ENCODE results near the gene CYP2S1.
"Not testable (repeated sequence)": the region's sequence is repeated elsewhere in the genome, so short reads cannot be mapped to it uniquely, and the experiment has no call there.

CYP2S1 gene

DNA sequence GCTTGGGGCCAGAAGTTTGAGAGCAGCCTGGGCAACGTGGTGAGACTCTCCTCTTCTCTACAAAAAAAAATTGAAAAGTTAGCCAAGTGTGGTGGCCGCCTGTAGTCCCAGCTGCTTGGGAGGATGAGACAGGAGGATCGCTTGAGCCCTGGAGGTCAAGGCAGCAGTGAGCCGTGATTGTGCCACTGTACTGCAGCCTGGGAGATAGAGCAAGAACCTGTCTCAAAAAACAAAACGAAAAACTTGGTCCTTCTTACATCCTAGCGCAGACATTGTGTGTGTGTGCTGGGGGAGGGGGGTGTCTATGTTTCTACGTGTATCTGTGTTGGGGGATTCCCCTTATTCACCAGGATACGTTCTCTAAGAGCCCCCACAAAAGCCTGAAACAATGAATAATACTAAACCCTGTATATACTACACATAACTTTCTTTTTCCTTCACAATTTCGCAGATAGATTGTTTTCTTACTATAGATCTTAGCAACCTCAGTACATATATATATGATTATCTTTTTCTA, 33.9 kb downstream of the CYP2S1 start:
- DNase-seq = no peak

DNA sequence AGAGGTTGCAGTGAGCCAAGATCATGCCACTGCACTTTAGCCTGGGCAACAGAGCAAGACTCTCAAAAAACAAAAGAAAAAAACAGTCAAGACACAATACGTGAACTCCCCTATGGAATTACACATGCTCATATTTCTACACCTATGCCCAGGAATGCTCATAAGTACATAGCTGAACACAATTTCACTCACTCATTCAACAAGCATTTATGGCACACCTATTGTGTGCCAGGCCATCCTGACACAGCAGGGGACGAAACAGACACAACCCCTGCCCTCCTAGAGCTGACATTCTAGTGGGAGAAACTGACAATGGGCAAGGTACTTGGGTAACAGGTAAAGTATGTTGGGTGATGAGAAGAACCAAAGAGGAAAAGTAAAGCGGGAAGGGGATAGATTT, 35.5 kb downstream of the CYP2S1 start:
- no peak for DNase-seq

DNA sequence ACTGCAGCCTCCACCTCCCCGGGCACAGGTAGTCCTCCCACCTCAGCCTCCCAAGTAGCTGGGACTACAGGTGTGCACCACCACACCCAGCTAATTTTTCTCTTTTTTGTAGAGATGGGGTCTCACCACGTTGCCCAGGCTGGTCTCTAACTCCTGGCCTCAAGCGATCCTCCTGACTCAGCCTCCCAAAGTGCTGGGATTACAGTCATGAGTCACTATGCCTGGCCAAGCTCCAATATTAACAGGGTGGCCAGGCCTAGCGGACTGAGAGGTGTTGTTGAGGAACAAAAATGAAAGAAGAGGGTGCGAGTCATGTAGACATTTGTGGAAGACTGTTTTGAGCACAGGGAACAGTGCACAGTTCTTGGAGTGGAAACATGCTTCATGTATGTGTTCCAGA, 36.3 kb downstream of the CYP2S1 start:
- not testable (repeated sequence) for DNase-seq

DNA sequence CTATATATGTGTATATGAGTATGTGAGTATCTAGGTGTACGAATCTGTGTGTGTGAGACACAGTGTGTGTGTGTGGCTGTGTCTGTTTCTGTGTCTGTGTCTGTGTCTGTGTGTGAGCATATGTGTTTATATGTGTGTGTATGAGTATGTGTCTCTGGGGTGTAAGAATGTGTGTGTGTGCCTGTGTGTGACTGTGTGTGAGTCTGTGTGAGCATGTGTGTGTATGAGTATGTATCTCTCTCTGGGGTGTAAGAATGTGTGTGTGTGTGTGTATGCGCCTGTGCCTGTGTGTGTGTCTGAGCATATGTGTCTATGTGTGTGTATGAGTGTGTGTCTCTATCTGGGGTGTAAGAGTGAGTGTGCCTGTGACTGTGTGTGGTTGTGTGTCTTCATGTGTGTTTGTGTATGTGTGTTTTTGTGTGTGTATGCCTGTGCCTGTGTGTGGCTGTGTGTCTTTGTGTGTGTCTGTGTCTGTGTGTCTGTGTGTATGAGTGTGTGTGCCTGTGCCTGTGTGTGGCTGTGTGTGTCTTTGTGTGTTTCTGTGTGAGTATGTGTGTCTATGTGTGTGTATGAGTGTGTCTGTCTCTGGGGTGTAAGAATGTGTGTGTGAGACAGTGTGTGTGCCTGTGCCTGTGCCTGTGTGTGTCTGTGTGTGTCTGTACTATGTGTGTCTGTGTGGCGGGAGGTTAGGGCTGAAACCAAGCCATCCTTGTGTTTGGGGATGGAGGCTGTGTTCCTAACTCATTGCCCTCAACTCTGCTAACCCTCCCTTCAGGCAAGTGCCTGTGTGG, 37.2 kb downstream of the CYP2S1 start:
- no peak for DNase-seq

DNA sequence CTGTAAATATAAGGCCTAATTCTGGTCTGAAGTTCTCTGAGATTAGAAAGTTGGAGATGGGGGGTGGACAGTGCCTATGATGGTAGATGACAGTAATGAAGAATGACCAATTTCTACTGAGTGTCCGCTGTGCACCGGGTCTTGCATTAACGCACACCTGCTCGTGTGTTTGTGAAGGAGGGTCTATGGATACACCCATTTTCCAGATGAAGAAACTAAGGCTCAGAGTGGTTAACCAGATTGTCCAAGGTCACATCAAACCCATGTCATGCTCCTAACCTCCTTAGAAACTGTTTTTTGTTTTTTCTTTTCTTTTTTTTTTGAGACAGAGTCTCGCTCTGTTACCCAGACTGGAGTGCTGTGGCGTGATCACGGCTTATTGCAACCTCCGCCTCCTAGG, 39.7 kb downstream of the CYP2S1 start:
- no peak for DNase-seq

DNA sequence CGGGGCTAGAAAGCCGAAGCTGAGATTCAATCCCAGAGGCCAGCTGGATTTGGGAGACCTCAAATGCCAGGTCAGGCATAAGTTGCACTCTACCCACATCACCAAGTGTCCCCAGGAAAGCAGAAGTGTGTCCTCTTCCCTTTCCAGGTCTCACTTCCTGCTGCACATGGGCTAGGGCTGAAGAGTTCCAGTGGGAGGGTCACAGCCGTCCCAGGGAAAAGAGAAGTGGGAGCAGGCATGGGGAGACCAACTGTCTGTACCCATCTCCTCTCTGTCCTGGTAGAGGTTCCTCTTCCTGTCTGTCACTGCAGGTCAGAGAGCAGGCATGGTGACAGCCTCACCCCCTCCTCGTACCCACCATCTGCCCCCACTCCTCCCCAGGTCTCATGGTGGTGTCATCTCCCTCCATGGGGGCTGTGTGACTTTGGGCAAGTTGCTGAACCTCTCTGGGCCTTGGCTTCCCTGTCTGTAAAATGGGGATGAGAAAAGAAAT, 40.8 kb downstream of the CYP2S1 start:
- DNase-seq = no peak

DNA sequence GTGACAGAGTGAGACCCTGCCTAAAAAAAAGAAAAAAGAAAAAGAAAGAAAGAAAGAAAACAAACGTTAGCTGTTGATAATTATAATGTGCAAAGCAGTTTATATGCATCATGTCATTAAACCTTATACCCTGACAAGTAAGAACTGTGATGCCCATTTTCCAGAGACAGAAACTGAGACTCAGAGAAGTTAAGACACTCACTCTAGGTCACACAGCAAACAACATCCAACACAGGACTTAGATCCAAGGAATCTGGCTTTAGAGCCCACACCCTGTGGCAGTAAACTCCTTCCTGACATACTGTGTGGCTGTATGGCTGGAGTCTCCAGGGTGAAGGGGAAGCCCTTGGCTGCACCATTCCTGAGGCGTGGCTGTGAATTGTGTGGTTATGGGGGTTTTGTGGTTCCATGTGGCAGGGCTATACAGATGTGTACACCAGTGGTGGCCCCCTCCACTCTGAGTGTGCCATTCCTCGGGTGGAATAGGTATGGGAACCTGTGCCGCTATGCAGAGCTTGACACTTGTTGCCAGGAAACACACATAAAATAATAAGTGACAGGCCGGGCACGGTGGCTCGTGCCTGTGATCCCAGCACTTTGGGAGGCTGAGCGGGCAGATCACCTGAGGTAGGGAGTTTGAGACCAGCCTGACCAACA, 41.6 kb downstream of the CYP2S1 start:
- DNase-seq = no peak

DNA sequence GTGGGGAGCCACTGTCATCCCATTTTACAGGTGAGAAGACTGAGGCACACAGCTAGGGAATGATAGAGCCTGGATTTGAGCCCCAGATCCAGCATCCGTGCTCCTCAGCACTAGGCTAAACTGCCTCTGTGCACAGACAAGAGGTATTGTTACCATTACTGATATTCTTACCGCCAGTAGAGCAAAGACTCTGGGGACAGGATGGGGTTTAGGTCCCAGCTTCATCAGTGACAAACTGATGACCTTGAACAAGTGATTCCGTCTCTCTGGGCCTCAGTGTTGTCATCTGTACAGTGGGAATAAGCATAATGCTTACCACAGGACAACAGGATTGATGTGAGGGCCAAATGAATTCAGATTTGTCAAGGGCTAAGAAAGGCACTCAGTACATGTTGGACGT, 42.5 kb downstream of the CYP2S1 start:
- no peak for DNase-seq

DNA sequence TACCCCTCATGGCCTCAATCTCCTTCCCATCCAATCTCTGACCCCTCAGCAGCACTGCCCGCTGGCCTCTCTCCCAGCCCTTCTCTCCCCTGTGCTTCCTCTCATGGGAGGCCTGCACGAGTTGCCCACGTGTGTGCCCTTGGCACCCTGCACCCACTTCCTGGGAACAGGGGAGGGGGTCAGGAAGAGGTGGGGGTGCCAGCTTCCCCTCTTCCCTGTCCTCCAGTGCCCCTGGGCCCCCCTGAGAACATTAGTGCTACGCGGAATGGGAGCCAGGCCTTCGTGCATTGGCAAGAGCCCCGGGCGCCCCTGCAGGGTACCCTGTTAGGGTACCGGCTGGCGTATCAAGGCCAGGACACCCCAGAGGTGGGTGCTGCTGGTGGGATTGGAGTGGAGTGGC, 45.2 kb downstream of the CYP2S1 start:
- no peak for DNase-seq

DNA sequence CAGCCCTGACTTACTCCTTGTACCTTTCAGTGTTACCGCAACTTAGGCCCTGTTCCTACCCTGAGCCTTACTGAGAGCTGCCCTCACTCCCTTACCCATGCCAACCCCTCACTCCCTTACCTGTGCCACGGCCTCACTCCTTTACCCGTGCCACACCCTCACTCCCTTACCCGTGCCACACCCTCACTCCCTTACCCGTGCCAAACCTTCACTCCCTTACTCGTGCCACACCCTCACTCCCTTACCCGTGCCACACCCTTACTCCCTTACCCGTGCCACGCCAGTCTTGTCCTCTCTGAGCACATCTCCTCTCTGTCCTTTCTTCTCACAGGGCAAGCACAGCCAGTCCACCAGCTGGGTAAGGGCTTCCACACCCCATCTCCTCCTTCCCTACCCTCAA, 46.3 kb downstream of the CYP2S1 start:
- no peak for DNase-seq

DNA sequence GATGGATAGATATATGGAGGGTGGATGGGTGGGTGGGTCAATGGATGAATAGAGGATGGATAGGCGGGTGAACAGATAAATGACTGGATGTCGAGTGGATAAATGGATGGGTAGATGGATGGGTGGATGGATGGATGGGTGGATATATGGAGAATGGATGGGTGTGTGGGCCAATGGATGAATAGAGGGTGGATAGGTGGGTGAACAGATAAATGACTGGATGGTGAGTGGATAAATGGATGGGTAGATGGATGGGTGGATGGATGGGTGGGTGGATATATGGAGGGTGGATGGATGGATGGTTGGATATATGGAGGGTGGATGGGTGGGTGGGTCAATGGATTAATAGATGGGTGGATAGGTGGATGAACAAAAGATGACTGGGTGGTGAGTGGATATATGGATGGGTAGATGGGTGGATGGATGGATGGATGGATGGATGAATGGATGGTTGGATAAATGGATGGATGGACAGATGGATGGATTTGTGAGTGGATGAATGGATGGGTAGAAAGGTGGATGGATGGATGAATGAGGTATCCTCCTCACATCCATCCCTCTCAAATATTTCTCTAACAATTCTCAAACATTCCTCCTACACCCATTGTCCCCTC, 47.0 kb downstream of the CYP2S1 start:
- no peak for DNase-seq

DNA sequence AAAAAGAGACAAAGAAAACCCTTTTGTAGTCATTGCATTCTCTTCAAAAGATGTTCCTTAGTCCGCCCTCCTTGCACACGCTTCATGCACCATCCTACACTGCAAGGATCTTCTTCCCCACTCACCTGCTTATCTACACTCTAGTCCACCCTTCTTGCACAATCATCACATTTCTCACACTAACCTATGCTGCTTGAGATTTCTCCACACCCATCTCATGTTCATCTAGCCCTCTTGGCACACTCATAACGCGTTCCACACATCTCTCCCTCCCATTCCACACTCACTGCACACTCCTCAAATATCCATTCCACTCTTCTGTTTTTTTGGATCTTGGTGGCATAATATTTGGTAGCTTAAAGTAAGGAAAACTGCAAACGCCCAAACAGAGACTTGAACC, 48.8 kb downstream of the CYP2S1 start:
- DNase-seq = no peak

DNA sequence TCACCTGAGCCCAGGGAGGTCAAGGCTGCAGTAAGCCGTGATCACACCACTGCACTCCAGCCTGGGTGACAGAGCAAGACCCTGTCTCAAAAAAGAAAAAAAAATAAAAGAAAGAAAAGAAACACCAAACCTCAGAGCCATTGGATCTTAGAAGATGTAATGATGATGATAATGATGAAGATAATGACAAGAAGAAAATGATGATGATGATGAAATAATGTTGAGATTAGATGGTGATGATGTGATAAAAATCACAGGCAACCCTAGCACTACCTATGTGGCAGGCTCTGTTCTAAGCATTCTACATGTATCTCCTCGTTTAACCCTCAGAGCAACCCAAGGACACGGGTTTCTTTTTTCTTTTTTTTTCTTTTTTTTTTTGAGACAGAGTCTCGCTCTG, 51.1 kb downstream of the CYP2S1 start:
- no peak for DNase-seq

DNA sequence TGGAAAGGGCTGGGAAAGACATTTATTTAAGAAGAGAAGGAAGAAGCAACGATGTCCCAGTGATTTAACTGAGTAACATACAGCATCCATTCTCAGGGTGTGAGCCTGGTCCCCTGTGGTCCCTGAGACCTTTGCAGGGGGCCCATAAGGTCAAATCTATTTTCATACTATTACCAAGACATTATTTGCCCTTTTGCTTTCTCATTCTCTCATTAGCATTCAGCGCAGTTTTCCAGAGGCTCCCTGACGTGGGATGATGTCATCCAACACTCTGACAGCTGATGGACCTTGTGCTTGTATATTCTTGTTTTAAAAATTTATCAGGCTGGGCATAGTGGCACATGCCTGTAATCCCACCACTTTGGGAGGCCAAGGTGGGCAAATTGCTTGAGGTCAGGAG, 52.8 kb downstream of the CYP2S1 start:
- no peak for DNase-seq

DNA sequence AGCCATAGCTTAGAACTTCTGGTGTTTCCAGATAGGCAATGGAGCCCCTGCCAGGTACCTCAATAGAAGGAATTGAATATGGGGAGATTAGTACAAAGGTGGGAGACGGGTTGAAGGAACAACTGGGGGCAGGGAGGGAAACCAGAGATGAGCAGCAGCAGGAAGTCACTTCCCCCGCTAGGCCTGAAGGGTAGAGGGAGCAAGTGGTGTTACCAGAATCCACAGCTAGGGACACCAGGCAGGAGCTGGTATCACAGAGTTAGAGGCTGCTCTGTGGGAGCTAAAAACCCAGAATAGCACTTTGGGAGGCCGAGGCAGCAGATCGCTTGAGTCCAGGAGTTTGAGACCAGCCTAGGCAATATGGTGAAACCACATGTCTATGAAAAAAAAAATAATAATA, 55.9 kb downstream of the CYP2S1 start:
- no peak for DNase-seq

DNA sequence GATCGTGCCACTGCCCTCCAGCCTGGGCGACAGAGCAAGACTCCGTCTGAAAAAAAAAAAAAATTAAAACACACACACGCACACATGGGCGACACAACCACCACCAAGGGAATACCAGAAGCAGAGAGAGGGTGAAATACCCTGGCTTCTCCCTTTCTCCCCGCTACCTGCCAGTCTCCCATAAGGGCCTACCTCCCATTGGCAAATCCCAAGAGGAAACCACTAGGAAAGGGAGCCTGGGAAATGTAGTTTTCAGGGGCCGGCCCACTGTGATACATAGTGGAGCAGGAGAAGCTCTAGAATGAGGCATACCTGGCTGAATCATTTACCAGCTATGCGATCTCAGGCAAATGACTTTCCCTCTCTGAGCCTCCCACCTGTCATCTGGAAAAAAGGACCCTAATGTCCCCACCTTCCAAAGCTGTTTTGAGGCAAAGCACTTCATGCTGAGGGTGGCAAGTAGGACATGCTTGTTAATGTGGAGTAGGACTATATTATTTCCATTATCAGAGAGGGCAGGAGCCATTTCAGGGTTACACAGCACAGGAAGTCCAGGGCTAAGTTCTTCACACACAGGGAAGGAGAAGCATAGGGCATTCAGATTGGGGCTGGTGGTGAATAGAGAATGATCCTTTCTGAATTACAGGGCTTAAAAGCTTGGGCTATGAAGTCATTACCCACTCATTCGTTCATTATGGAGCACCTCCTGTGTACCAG, 56.8 kb downstream of the CYP2S1 start:
- peak; percentile 35 for DNase-seq

DNA sequence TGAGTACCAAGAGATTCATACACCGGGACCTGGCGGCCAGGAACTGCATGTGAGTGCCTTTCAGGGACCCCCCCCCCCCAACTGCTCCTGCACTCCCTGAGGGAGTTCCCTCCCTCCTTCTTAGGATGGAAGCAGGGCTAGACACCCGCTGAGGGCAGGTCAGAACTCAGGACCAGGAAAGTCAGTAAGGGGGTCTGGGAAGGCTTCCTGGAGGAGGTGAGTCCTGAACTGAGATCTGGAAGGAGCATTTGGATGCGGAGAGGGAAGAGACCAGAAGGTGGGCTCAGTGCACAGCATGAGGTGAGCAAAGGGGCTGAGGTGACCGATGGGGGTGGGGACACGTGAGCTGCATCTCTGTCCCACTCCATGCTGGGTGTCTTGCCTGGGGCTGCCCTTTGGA, 60.6 kb downstream of the CYP2S1 start:
- no peak for DNase-seq

DNA sequence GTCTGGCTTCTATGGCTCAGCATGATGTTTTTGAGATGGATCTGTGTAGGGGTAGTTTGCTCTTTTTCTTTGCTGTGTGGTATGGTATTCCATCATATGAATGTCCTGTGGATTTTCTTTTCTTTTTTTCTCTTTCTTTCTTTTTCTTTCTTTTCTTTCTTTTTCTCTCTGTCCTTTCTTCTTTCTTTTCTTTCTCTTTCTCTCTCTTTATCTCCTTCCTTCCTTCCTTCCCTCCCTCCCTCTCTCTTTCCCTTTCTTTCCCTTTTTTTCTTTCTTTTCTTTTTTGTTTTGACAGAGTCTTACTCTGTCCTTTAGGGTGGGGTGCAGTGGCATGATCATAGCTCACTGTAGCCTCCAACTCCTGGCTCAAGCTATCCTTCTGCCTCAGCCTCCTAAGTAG, 62.2 kb downstream of the CYP2S1 start:
- no peak for DNase-seq
